ENCODE data around the gene CDK14. TPM values are rescaled to one million over a fixed set of nuclear protein-coding genes. Genes with fewer than 3 reads are reported as not detected.

CDK14 gene
- 4.2 and 4.3 TPM in 2 replicates for total RNA-seq

DNA sequence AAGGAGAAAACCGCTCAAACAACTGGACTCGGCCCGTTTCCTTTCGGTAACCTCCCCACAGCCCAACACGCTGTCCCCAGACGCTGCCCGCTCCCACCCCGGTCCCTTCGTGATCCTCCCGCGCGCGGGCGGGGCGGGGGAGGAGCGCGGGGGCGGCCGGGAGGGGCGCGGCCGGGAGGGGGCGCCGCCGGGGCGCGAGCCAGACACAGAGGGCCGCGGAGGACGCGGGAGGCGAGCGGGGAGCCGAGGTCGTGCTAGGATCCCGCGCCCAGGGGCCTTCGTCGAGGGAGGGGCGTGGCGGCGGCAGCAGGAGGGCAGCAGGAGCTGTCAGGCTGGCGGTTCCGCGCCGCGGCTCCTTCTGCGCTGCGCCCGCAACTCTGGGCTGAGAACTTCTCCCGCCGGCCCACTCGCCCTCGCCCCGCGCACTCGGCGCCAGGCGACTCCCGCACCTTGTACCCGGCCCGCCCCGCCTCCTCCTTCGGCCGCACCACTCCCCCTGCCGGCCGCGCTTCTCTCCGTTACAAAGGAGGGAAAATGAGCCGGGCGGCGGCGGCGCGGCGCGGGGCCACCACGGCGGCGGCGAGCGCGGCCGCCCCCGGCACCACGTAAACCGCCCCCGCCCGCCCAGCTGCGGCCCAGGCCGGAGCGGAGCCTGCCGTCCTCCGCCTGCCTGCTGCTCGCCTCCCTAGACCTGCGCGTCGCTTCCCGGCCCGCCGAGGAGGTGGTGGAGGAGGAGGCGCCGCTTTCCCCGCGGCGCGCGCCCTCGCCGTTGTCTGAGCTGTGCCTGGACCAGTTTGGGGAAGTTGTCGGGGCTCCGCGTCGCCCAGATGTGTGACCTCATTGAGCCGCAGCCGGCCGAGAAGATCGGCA lies at the start of gene CDK14:
TSS of gene CDK14 (plus strand) at position 521 of the 870 bp plus-strand sequence. CDS start at position 828, 307 bp downstream.

Other genes starting within 250 kb of the CDK14 start
- gene GTPBP10, start 249.6 kb upstream of the CDK14 start, total RNA-seq = 4.7 and 12.6 TPM in 2 replicates
- 3.9 and 14.5 TPM in 2 replicates for gene CLDN12, start 192.9 kb upstream of the CDK14 start, total RNA-seq
- not detected in 2 replicates for gene PTTG1IP2, start 126.7 kb upstream of the CDK14 start, total RNA-seq